Measurements from ENCODE around the gene C1QTNF9.
A peak's percentile ranks its signal among the peaks of the same experiment; 100 is the strongest.
"Not testable (repeated sequence)": the region's sequence is repeated elsewhere in the genome, so short reads cannot be mapped to it uniquely, and the experiment has no call there.

Gene C1QTNF9, protein sequence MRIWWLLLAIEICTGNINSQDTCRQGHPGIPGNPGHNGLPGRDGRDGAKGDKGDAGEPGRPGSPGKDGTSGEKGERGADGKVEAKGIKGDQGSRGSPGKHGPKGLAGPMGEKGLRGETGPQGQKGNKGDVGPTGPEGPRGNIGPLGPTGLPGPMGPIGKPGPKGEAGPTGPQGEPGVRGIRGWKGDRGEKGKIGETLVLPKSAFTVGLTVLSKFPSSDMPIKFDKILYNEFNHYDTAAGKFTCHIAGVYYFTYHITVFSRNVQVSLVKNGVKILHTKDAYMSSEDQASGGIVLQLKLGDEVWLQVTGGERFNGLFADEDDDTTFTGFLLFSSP

DNA sequence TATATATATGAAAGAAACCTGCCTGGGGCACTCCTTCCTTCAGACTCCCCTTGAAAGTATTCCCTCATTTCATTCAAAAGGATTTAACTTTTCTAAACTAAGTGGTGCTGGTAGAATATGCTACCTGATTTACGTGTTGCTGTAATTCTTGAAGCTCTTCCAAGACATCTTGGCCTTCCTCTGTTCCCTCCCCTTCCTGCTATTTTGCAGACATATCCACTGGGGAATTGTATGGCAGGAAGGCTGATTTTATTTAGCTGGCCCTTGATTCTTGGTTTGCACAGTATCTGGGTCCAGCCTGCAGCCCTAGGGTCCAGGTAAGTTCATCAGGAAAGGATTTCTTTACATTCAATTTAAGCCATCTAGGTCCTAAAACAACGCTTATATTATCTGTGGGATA, at the start of gene C1QTNF9:
TSS of gene C1QTNF9 (plus strand) at position 281 of the 400 bp plus-strand sequence. CDS start 6,424 bp downstream, outside the sequence.
- not testable (repeated sequence) for DNase-seq

GRCh38 chr13:24261566-24261965, 47.8 kb upstream of the C1QTNF9 start:
- peak; percentile 68 for DNase-seq

DNA sequence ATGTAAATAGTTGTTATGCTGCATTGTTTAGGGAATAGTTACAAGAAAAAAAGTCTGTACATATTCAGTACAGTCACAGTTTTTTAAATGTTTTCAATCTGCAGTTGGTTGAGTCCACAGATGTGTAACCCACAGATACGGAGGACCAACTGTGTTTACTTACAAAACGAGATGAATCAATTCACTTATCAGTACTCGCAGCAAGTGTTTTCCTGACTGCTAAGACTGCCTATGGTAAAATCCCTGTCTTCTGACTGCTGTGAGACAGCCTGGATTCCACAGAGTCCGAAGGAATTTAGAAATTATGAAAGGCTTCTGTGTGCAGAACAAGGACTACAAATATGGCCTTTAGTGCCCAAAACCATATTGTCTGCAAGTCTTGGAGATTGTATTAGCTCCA, 45.7 kb upstream of the C1QTNF9 start:
- no peak for DNase-seq

DNA sequence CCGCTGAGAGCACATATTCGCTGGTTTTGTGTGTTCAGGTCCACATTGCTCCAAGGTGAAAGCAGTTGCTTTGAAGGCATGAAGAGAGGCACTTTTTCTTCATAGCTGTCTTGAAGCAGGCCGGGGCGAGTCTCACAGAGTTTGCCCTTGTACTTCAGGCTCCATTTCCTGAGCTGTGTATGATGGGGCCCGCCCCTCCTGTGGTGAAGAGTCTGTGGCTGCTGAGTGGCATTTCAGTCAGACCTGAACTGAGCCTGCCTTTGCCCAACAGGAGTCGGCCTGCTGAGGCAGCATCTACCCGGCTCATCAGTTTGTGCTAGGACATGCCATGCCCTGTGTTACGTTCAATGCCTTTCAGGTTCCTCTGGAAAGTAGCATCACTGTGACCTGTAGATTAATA, 44.4 kb upstream of the C1QTNF9 start:
- DNase-seq, result peak; percentile 87

- no peak for DNase-seq
Observed at GRCh38 chr13:24265453-24265852, 43.9 kb upstream of the C1QTNF9 start.

GRCh38 chr13:24267274-24267673, 42.1 kb upstream of the C1QTNF9 start:
- peak; percentile 69 for DNase-seq

DNA sequence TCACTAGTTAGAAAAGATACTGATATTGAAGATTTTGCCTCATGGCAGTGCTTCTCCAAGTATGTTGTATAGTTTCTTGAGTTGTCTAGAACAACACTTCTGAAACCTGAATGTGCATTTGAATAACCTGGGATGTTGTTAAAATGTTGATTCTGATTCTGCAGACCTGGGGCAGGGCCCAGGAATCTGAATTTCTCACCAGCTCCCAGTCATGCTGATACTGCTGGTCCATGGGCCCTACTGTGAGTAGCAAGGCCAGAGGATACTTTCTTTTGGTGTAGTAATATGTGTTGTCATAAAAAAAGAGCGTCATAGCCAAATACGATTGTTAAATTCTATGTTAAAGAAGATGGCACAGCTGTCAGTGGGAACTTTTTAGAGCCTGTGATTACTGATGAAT, 41.6 kb upstream of the C1QTNF9 start:
- DNase-seq, result no peak

DNA sequence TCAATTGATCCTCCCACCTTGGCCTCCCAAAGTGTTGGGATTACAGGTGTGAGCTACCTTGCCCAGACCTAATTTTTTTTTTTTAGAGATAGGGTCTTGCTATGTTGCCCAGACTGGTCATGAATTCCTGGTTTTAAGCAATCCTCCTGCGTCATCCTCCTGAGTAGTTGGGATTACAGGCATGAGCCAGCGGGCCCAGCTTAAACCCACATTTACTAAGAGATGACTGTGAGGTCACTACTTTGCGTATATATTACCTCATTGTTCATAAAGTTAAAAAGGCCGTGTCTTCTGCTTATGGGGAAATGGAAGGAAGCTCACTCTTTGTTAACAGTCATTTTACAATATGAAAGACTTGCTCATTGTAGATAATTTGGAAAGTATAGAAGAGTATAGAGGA, 39.6 kb upstream of the C1QTNF9 start:
- DNase-seq, result no peak

GRCh38 chr13:24270639-24271141, 38.7 kb upstream of the C1QTNF9 start:
- peak; percentile 85 for DNase-seq

DNA sequence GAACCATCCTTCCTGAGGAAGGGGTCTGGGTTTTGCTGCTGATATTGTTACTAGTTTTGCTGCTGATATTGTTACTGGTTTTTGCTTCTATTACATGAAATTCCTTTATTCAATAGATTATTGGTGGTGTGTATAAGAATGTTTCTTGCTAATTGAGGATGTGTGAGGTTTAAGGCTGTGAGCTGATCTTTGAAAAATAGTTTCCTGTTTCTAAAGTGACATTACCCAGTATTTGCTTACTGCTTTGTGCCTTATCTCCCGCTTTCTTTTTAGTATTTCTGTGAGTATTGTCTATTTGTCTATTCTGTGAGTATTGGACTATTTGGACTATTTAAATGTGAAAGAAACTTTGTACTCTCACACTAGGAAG, 38.2 kb upstream of the C1QTNF9 start:
- peak; percentile 35 for DNase-seq

GRCh38 chr13:24271601-24272451, 37.6 kb upstream of the C1QTNF9 start:
- peak; percentile 90 for DNase-seq

- DNase-seq, result peak; percentile 38
Observed at GRCh38 chr13:24272452-24273161, 36.8 kb upstream of the C1QTNF9 start.

DNA sequence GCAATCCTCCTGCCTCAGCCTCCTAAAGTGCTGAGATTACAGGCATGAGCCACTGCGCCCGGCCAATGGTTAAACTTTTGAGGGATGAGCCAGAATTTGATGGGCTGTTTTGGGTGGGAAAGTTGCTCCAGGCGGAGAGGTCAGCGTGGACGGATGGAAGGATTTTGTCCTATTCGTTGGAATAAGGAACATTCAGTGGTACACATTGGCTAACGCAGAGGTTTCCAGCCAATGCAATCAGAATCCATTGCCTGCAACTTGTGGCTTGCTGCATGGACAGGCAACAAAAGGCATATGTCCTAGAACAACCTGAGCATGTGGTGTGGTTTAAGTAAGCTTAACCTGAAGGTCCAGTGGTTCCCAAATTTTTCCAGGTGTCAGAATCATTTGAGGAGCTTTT, 35.5 kb upstream of the C1QTNF9 start:
- DNase-seq, result no peak

GRCh38 chr13:24274452-24275021, 34.8 kb upstream of the C1QTNF9 start:
- peak; percentile 87 for DNase-seq

DNA sequence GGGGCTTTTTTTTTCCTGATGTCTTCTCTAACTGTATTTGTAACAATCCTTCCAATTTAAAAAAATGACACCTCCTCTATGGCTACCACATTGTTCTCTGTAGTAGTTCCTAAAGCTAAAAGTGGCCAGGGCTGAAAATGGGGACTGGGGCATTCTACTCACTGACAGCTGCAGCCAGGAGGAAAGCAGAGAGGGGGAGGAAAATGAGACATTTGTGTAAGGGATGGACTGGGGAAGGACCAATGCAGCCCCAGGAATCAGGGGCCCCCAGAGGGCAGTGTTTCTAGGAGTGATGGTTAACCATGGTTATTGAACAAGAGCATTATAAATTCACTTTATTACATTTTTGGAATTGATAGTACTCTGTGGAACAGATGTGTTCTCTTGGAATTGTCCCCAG, 34.3 kb upstream of the C1QTNF9 start:
- no peak for DNase-seq

DNA sequence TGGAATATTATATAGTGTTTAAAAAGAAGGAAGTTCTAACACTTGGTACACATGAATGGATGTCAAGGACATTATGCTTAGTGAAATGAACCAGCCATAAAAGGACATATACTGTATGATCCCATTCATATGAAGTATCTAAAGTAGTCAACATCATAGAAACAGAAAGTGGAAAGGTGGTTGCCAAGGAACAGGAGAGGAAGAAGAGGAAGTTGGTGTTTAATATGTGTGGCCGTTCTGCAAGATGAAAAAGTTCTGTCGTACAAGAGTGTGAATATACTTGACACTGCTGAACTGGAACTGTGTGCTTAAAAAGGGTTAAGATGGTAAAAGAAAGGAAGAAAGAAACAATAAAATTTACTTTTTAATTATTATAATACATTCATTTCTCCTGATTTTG, 33.1 kb upstream of the C1QTNF9 start:
- DNase-seq, result peak; percentile 70

DNA sequence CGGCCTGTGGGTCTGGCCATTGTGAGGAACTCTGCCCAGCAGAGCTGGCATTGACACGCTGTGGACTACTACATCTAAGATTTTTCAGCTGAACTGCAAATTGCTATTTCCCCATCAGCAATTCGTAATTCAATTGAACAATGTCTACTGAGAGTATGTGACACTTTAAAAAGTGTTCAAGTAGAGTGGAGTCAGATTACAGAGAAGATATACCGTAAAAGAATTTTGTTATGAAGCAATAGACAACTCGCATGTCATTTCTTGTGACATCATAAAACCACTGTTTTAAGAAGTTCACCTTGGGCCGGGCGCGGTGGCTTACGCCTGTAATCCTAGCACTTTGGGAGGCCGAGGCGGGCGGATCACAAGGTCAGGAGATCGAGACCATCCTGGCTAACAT, 32.5 kb upstream of the C1QTNF9 start:
- DNase-seq, result no peak

GRCh38 chr13:24277761-24278160, 31.6 kb upstream of the C1QTNF9 start:
- no peak for DNase-seq

DNA sequence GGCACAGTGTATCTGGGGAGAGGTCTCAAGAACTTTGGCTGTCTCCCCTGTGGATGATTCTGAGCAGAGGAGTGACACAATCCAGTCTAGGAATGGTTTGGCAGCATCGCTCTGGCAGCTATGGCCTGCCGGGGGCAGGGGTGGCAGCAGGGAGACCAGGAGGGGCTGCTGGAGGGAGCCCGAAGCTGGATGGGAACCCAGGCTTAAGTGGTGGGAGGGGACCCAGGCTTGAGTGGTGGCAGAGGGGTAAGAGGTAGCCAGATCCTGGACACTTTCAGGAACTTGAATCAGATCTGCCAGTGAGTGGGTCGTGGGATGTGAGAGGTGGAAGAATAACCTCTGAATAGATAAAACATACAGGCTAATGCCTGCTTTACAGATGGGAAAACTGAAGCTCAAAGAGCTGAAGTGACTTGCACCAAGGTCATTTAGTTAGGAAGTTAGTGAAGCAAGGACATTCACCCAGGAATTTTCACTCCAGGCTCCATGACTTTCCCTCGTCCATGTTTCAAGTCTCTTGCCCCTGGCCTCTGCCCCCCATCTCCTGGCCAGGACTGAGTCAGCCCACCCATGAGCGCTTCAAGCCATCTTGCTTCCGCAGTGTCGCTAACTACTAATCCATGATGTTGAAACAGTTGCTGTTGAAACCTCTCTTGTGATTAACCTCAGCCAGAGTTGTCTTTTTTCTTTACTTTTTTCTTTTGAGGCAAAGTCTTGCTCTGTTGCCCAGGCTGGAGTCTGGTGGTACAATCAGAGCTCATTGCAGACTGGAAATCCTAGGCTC, 29.9 kb upstream of the C1QTNF9 start:
- DNase-seq, result no peak

DNA sequence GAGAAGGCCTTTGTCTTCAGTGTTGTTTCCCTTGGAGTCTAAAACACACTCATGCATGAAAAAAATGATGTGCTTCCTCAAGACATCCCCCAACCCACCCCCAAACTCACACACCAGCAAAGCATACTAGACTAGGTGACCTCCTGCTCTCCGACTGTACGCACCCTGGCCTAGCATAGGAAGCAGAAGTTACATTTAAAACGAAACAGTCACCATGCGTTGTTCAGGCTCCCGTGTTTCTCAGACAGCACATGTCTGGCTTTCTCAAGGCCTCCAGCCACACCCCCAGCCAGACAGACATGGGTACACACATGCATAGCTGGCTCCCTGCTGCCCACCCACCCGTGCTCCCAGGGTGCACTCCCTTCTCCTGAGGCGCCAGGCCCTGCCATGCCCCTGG, 28.7 kb upstream of the C1QTNF9 start:
- DNase-seq, result no peak

DNA sequence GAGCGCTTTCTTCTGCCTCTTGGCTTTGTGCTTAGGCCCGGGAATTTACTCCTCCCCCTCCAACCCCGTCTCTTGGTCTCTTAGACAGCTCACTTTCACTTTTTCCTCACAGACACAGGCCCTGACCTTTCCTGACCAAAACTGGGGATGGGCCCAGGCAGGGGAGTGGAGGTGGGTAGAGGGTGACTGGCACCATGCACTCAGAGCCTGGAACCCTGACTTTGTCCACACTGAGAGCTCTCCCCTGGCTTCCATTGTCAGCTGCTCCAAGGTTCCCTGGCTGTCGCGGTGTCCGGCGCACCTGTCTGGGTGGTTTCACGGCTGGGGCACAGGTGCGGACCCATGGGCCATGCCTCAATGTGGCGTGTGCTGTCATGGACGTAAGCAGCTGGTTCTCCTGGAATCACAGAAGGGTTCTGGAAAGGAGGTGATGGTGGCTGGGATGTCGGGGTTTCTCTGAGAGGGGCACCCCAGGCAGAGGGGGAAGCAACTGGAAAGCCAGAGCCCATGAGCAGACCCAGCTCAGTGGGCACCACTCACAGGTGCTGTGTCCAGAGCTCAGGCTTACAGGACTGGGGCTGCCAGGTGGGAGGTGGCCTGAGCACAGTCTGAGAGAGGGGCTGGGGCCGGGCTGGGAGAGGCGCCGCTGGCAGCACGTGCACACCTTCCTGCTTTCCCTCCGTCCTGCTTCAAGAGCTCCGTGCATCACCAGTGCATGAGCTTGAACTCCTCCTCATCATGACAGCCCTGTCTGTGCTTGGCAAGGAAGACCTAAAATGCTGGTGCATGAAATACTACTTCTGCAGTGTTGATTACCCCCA, 28.0 kb upstream of the C1QTNF9 start:
- no peak for DNase-seq

All from CD4-positive, alpha-beta T cell treated with Interleukin-21 for 1 hour (primary cell).